Glutamatergic neuron (in vitro differentiated cells): ENCODE data around the gene DISC1. TPM values are rescaled to one million over a fixed set of nuclear protein-coding genes. Genes with fewer than 3 reads are reported as not detected.

Experiments used
- DNase-seq: peaks from one replicate; pipeline ENCODE4 v3.0.0; 2022
- H3K27ac Mint-ChIP-seq: one replicate; pipeline ENCODE4 v1.8.0; 2020; ENCODE audit warnings: mild to moderate bottlenecking, mixed read lengths, inconsistent platforms; ENCODE audit not compliant: unreplicated experiment
- H3K27me3 Mint-ChIP-seq: one replicate; pipeline ENCODE4 v1.8.0; 2020; ENCODE audit warnings: mild to moderate bottlenecking, moderate library complexity, mixed read lengths, inconsistent platforms; ENCODE audit not compliant: unreplicated experiment
- H3K36me3 Mint-ChIP-seq: one replicate; pipeline ENCODE4 v1.8.0; 2020; ENCODE audit warnings: mild to moderate bottlenecking, mixed read lengths, inconsistent platforms; ENCODE audit not compliant: unreplicated experiment
- H3K4me1 Mint-ChIP-seq: one replicate; pipeline ENCODE4 v1.8.0; 2020; ENCODE audit warnings: mild to moderate bottlenecking, low read depth, mixed read lengths, inconsistent platforms; ENCODE audit not compliant: unreplicated experiment
- H3K4me3 Mint-ChIP-seq: one replicate; pipeline ENCODE4 v1.8.0; 2020; ENCODE audit warnings: mild to moderate bottlenecking, mixed read lengths, inconsistent platforms; ENCODE audit not compliant: unreplicated experiment
- H3K9me3 Mint-ChIP-seq: one replicate; pipeline ENCODE4 v1.8.0; 2020; ENCODE audit warnings: mild to moderate bottlenecking, moderate library complexity, mixed read lengths, inconsistent platforms; ENCODE audit not compliant: unreplicated experiment
- CTCF ChIP-seq: fragments of 200-600 bp; sonication (generic); IDR thresholded peaks from one replicate; pipeline ENCODE4 v1.5.0; 2021; ENCODE audit not compliant: partially characterized antibody, unreplicated experiment
- total RNA-seq: library from RNA; stranded (reverse); fragmentation: NEBNext Ultra II Directional; extraction: Animal tissue kit (Norgen Biotek cat#: 25700); gene quantifications from one replicate; pipeline ENCODE4 v1.2.1, GENCODE V29; 2021; ENCODE audit not compliant: unreplicated experiment

Gene DISC1
- total RNA-seq, 1 donor from 2014 or later = 9.1 TPM

GRCh38 chr1:232062967-232063366 is 436.4 kb downstream of the DISC1 start:
- Mint-ChIP-seq H3K36me3 (no peaks in the 10 kb centered on the region), H3K4me3 (no peak overlapping the region), H3K27ac (peak overlapping the region; percentile 8), H3K27me3 (peaks cover 9% of the 10 kb centered on the region), H3K9me3 (peaks cover 10% of the 10 kb centered on the region), H3K4me1 (peaks cover 27% of the 10 kb centered on the region)
- TF ChIP-seq CTCF = no peak
- no peak for DNase-seq

- no peak for DNase-seq
- Mint-ChIP-seq H3K9me3 (peaks cover 2% of the 10 kb centered on the region), H3K27me3 (peaks cover 4% of the 10 kb centered on the region), H3K27ac (peak overlapping the region; percentile 75), H3K36me3 (peaks cover 16% of the 10 kb centered on the region), H3K4me1 (peaks cover 4% of the 10 kb centered on the region), H3K4me3 (no peak overlapping the region)
- TF ChIP-seq CTCF = no peak
Observed at GRCh38 chr1:232066521-232066920, 439.9 kb downstream of the DISC1 start.

- H3K9me3 Mint-ChIP-seq = peaks cover under 1% of the 10 kb centered on the region
- peaks cover 15% of the 10 kb centered on the region for H3K36me3 Mint-ChIP-seq
- peaks cover 4% of the 10 kb centered on the region for H3K4me1 Mint-ChIP-seq
- no peak overlapping the region for H3K27ac Mint-ChIP-seq
- H3K27me3 Mint-ChIP-seq = no peaks in the 10 kb centered on the region
- no peak for DNase-seq
- no peak overlapping the region for H3K4me3 Mint-ChIP-seq
- no peak for TF ChIP-seq CTCF
Observed at GRCh38 chr1:232074265-232074664, 447.7 kb downstream of the DISC1 start.

- no peak for TF ChIP-seq CTCF
- no peak overlapping the region for H3K4me3 Mint-ChIP-seq
- H3K36me3 Mint-ChIP-seq = peaks cover 13% of the 10 kb centered on the region
- peaks cover 8% of the 10 kb centered on the region for H3K9me3 Mint-ChIP-seq
- H3K27ac Mint-ChIP-seq = no peak overlapping the region
- no peak for DNase-seq
- H3K4me1 Mint-ChIP-seq = peaks cover 7% of the 10 kb centered on the region
- no peaks in the 10 kb centered on the region for H3K27me3 Mint-ChIP-seq
Observed at GRCh38 chr1:232077809-232078208, 451.2 kb downstream of the DISC1 start.

- no peak overlapping the region for H3K27ac Mint-ChIP-seq
Observed at GRCh38 chr1:232084584-232085223, 458.1 kb downstream of the DISC1 start.

More at GRCh38 chr1:232084584-232085223, 458.1 kb downstream of the DISC1 start:
- Mint-ChIP-seq H3K36me3 (peaks cover 4% of the 10 kb centered on the region), H3K27me3 (no peaks in the 10 kb centered on the region), H3K4me1 (no peaks in the 10 kb centered on the region), H3K9me3 (peaks cover 6% of the 10 kb centered on the region), H3K4me3 (no peak overlapping the region)
- DNase-seq = no peak
- no peak for TF ChIP-seq CTCF
